PC-9 (cell line): Measurements from ENCODE around the gene OSBPL3.
"Not testable (repeated sequence)": the region's sequence is repeated elsewhere in the genome, so short reads cannot be mapped to it uniquely, and the experiment has no call there.

Source experiments
- EZH2 ChIP-seq: fragments of 200-600 bp; sonication (generic); IDR thresholded peaks from 2 replicates; pipeline ENCODE4 v1.8.0; 2017; ENCODE audit warnings: antibody characterized with exemption, low read depth
- TF ChIP-seq, protein P1 (sequence below): fragments of 200-600 bp; sonication (generic); conservative IDR thresholded peaks from 2 replicates; pipeline ENCODE4 v1.6.1; 2017; ENCODE audit warnings: mixed run types, antibody characterized with exemption, mild to moderate bottlenecking, moderate library complexity

DNA sequence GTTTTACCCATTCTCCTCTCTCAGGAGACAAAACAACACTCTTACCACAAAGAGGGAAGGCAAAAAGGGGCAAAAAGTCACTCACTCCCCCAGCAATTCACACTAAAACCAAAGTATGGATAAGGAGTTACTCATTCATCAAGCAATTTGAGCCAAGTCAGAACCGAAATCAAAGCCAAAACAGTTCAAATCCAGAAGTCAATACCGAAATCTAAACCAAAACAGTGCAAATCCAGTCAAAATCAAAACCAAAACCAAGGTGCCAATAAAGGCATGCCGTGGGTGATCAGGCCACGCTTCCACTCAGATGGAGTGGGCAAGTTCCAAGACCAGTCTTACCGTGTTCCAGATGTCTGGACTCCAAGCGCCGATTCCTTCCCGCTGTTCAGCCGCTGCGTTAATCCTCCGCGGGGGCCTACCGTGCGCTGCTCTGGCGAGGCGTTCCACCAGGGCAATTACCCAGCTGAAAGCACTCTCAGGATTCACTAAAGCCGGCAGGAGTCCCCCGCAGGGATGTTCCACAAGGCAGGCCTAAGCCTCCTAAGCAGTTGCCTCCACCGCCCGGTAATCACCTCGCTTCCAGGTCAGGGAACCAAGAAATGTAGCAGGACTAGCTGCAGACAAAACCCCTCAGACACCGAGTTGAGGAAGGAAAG lies 185.1 kb downstream of the OSBPL3 start:
- TF ChIP-seq EZH2, result not testable (repeated sequence)
- TF ChIP-seq, protein P1, sequence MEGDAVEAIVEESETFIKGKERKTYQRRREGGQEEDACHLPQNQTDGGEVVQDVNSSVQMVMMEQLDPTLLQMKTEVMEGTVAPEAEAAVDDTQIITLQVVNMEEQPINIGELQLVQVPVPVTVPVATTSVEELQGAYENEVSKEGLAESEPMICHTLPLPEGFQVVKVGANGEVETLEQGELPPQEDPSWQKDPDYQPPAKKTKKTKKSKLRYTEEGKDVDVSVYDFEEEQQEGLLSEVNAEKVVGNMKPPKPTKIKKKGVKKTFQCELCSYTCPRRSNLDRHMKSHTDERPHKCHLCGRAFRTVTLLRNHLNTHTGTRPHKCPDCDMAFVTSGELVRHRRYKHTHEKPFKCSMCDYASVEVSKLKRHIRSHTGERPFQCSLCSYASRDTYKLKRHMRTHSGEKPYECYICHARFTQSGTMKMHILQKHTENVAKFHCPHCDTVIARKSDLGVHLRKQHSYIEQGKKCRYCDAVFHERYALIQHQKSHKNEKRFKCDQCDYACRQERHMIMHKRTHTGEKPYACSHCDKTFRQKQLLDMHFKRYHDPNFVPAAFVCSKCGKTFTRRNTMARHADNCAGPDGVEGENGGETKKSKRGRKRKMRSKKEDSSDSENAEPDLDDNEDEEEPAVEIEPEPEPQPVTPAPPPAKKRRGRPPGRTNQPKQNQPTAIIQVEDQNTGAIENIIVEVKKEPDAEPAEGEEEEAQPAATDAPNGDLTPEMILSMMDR, result not testable (repeated sequence)
